GM18502 (cell line): ENCODE data around the gene MFAP4.
"Not testable (repeated sequence)": the region's sequence is repeated elsewhere in the genome, so short reads cannot be mapped to it uniquely, and the experiment has no call there.

ENCODE experiments used
- ATAC-seq: cut with Tn5 transposase; IDR thresholded peaks from one replicate; pipeline ENCODE4 v1.9.1; 2021; ENCODE audit warnings: mild to moderate bottlenecking; ENCODE audit not compliant: unreplicated experiment, poor library complexity

MFAP4 gene

DNA sequence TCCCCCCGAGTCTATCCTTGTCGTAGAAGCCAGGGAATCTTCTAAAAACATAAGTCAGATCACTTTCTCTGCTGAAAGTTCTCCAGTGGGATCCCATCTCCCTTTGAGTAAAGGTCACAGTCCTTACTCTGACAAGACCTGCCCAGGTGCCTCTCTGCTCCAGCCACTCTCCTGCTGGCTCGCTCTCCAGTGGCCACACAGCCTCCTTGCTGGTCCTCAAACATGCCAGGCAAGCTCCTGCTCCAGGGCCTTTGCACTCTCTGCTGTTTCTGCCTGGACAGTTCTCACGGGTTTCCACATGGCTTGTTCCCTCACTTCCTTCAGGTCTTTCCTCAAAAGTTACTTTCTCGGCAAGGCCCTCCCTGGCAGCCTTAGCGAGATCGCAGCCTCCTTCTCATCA lies 27.8 kb downstream of the MFAP4 start:
- no peak for ATAC-seq

DNA sequence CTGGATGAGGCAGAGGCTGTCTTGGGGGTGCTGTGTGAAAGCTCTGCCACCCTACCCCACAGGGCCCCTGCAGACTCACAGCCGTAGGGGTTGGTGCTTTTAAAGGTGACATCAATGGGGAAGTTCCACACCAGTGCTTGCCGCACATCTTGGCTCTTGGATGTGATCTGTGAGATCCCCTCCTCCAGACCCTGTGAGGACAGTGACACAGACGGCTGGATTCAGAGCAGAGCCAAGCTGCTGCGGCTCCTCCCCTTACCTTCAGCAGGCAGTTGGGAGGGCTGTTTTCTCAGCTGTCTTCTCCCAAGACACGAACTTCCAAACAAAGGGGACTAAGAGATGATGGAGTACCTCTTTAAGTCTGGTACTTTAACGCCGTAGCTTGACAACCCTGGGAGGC lies 29.2 kb downstream of the MFAP4 start:
- no peak for ATAC-seq

DNA sequence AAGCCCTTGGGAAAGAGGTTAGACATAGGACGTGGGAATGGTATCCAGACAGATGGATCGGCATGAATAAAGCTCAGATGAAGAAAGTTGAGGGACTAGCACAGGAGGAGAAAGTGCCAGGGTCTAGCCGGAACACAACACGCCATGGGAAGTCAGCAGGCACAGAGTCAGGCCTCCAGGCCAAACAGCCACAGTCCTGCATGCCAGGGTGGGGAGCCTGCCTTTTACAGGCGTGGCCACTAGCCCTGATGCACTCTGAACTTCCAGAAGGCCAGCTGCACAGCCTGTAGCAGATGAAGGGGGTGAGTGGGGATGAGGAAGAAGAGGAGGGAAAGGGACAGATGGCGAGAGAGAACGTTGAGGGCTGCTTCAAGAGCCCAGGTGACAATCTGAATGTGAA lies 29.6 kb downstream of the MFAP4 start:
- ATAC-seq: no peak

DNA sequence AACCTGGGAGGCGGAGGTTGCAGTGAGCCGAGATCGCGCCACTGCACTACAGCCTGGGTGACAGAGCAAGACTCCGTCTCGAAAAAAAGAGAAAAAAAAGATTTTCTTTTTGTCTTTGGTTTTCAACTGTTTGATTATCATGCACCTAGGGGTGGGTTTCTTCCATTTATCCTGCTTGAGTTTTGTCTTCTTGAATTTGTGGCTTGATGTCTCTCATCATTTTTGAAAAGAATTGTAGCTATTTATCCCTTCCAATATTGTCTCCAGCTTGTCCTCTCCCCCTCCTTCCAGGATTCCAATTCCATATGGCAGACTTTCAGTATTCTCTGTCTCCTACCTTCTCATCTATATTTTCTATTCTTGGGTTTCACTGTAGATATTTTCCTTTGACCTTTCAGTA lies 32.2 kb downstream of the MFAP4 start:
- no peak for ATAC-seq

DNA sequence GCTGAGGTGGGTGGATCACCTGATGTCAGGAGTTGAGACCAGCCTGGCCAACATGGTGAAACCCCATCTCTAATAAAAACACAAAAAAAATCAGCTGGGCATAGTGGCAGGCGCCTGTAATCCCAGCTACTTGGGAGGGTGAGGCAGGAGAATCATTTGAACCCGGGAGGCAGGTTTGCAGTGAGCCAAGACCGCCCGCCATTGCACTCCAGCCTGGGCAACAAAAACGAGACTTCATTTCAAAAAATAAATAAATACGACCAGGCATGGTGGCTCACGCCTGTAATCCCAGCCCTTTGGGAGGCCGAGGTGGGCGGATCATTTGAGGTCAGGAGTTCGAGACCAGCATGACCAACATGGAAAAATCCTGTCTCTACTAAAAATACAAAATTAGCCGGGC lies 33.6 kb downstream of the MFAP4 start:
- ATAC-seq: not testable (repeated sequence)

DNA sequence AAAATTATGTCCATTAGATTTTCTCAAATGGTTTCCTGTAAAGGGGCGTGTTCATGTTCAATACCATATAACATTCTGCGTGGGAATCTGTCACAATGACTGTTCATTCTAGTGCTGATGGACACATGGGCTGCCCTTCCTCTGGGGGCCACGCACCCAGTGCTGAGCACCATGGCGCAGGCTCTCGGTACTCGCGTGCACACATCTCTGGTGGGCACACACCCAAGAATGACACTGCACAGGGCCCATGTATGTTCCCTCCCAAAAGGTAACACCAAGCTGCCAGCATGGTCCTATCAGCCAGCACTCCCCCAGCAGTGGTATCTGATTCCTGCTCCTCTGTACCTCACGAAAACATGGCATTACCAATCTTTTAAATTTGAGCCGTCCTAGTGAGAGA lies 38.2 kb downstream of the MFAP4 start:
- ATAC-seq: no peak

DNA sequence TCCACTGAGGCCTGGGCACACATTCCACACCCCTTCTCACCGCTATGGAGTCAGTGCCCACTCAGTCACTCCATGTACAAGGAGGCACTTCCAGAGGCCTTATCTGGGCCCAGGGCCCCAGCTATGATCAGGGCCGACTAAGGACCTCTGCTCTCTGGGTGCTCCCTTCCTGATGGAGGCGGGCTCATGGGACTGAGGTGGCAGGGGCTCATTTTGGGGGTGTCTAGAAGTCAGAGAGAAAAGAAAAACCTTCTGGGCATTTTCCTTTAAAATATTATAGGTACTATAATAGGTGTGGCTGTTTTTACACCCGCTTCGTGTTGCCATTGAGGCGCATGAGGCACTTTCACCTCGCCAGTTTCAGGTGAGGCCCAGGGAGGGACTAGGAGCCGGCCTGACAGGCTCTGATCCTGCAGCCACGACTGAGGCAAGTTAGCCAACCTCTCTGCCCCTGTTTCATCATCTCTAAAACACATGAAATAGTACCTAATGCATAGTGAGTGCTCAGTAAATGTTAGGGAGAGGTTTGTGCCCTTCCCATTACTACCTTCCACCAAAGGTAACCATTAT lies 38.8 kb downstream of the MFAP4 start:
- ATAC-seq: no peak

DNA sequence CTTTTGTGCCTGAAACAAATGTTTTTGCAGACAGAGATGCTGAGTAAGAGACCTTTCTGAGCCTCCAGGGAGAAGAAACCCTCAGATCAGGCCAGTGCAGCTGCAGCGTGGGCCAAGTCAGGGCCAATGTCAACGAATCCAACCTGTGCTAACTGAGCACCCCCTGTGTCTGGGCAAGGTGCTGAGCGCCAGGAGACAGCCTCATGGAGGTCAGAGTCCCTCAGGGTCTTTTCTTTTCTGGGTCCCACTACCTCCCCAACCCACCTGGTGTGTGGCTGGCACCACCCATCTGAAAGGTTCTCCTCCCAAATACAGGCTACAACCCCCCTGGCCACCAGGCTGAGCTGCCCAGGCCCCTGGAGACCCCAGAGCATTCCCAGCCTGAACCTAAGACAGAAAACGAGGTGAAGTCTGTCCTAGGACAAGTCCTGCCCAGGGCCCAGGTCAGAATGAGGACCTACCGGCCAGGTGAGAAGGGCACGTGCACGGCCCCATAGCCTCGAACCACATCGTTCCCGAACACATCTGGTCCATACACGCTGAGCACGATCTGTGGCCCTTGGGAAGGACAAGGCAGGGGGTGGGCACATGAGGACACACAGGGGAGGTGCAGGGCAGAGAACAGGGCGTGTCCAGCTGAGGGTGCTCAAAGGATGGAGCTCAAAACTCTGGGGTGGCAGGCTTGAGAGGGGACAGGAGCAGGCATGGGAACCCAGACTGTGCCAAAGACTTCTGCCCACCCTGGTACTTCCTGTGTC lies 39.5 kb downstream of the MFAP4 start:
- no peak for ATAC-seq

DNA sequence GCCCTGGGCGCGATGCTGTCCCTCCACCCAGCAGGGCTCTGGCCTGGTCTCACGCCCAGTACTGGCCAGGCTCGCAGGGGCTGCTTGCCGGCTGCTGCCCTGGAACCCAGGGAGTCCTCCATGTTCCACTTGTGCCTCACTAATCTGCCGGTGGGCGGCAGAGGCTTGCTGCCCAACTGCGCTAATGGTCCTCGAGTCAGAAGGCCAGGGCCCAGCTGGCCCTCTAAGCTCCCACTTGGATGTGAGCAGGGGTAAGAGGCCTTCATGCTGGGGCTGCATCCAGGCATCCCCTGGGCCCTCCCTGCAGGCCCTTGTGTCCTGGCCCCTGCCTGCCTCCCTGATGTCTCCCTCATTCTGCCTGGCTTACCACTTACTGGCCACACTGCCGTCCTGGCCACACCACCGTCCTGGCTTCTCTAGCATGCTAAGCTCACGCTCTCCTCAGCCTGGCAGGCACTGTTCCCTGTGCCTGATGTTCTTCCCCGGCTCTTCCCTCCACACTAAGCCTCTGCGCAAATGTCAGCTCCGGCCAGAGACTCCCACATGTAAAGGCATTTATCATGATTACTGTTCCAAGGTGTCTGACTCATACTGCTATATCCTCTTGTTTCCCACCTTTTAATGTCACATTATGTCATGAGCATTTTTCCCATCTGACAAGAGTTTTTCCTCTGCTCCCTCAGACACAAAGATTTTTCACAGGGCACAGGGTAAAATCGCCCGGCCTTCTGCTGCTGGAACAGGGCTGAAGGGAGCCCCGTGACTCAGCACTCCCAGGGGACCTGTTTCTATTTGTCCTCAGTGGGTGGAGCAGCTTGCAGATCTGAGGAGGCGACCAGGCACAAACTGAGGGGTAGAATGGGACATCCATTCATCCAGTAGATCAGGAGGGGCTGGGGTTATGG lies 40.4 kb downstream of the MFAP4 start:
- no peak for ATAC-seq

DNA sequence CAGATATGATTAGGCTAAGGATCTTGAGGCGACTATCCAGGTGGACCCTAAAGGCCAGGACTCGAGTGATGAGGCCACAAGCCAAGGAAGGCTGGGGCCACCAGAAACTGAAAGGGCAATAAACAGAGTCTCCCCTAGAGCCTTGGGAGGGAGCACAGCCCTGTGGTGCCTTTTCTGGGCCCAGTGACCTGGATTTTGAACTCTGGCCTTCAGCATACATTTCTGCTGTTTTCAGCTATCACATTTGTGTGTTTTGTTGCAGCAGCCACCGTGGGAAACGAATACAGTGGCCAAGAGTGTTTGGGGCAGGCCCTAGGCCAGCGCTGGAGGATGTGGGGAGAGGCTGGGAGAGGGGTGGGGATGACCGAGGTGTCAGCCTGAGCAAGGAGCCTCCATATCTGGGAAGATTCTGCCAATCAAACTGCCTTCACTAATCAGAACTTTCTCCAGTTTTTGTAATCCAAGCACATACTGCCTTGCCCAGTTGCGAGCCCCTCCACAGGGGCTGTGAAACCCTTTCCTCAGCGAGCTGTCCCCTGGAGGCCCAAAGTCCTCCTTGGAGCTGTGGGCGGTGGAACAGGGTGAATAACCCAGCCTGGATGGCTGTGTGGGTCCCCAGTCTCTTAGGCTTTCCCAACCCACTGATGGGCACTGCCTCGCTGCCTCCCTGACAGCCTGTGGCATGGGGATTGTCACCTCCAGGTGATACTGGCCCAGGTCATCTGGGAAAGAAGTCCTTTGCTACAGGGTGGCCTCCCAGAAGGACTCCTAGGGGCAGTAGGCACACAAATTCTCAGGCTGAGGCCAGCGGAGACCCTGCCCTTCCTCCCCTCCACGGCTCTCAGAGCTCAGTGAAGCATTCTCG lies 41.3 kb downstream of the MFAP4 start:
- ATAC-seq: no peak

DNA sequence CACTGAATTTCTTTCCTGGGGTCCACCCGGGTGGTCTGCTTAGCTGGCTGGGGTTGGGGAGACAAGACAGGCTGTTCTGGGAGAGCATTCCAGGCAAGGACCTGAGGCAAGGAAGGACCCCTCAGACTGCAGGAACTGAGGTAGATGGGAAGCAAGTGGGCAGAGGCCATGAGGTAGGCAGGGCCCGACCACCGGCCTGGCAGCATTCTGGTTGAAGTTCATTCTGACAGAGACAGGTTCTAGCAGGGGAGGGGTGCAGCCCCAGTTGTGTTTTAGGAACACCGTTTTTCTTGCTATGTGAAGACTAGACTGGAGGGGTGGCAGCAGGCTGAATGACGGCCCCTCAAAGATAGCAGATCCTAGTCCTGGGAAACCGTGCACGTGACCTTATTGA lies 41.9 kb downstream of the MFAP4 start:
- no peak for ATAC-seq

DNA sequence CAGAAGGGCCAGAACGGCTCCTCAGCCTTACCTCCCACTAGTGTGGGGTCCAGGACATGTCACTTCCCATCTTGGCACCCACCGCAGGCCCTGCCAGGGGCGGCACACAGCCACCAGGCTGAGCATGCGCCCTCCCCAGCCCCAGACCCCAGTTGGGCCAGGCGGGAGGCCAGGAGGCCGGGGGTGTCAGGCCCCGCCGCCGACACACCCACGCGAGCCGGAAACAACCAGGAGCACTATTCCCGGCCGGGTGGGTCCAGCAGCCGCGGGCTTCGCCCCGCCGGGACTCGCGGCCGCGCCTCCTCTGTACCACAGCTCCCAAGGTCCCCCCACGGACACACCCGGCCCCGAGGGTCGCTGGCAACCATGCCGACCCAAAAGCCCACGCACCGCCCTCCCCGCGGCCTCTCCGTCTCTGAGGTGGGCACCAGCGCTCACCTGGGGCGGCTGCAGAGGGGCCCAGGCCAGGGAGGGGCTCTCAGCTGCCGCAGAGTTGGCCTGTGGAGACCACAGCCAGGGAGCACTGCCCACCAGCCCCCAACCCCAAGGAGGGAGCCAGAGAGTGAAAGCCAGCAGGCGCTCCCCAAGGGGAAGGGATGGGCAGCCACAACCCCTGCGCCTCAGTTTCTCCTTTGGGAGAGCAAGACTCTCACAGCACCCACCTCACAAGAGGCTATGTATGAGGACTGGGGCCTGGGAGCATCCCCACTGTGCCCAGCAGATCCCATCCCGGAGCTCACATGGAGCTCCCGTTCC lies 42.5 kb downstream of the MFAP4 start:
- ATAC-seq: no peak

DNA sequence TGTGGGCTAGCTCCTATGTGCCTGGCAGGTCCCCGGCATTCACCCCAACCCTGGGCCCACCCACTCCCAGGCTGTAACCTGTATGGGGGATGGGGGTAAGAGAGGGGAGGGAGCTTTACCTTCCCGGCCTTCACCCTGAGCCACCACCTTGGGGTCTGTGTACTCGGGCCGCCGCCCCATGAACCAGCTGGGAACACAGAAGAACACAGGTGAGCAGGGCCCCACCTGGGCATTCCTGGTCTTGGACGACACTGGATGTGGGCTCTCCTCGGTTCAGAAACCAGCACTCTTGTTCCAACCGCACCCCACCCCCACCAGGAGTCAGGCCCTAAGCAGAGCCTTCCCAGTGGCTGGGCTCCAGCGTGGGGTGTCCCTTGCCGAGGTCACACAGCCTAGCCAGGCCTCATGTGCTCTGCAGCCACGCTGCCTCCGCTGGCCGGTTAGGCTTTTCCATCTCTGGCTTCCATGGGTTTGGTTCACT lies 43.3 kb downstream of the MFAP4 start:
- no peak for ATAC-seq

DNA sequence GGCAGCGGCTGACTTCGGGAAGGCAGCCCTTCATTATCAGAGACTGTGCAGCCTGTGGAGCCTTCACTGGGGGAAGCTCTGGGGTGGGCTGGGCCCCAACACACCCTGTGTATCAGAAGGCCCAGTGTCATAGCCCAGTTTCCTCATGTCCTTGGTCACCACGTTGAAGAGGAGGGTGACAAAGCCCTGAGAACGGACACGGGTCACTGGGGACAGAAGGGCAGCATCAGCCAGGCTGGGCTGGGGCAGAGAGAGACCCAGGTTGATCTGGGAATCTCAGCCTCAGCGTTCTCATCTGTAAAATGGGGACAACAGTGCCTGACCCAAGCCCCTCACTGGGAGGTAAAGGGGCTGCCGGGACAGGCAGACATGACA lies 43.7 kb downstream of the MFAP4 start:
- no peak for ATAC-seq

DNA sequence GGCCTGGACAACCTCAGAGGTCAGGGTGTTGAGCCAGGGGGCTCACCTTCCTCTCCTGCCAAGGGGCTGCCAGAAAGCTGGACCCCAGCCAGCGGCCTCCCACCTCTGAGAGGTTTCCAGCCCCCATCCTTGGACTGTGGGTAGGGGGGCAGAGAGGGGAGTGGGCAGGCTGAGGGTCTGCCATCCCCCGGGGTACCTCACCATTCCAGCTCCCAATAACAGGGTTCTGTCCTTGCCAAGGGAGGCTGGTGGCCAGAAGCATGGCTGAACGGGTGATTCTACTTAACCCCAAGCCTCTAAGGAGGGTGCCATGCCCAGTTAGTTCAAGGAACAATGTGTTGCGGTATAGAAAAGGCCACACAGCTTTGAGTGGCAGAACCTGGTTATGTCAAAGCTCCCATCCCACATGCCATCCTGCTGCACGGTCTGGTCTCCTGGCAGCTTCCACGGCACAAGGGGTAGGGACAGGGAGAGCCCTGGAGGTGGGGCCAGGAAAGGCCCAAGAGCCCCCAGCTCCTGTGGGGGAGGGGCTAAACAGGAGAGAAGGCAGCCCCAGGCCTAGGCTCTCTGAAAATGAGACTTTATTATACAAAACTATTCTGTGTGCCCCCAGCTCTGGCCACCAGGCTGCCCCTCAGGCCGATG lies 44.3 kb downstream of the MFAP4 start:
- ATAC-seq: no peak

DNA sequence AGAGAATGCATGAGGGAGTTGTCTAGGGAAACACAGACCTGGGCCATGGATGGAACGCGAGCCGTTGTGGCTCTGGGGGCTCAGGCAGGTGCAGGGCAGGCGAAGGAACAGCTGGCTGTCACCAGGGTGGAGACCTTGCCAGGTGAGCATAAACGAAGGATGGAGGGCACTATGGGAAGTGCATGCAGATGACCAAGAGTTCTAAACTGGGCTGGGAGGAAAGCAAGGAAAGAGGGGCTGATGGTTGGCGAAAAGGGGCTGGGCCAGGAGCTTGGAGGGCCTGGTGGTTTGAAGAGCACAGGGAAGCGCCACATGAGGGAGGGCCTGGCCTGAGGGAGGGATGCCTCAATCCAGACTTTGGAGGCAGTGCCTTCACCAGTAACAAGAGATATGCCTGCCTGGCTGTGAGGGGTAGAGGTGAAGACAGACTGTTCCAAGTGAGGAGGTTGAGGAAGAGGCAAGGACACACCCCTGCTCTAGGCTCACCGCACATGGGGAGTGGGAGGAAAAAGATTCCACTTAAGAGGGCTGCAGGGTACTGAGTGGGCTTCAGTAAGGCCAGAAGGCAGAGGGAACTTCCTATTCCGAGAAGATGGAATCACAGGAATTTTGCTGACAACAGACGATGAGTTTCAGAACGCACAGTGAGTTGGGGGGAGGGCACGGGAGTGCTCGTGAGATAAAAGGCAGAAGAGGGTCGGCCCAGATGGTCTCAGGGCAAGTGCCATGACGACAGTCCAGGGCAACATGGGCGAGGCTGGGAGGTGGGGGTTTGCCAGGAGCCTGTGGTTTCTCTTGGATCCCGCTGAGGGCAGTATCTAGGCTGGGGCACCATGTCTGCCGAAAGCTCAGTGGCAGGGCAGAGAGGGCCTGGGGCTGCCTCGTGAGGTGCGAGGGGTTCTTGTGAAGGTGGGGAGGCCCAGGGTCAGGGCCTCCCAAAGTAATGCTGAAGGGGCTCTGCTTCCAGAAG lies 45.1 kb downstream of the MFAP4 start:
- no peak for ATAC-seq

DNA sequence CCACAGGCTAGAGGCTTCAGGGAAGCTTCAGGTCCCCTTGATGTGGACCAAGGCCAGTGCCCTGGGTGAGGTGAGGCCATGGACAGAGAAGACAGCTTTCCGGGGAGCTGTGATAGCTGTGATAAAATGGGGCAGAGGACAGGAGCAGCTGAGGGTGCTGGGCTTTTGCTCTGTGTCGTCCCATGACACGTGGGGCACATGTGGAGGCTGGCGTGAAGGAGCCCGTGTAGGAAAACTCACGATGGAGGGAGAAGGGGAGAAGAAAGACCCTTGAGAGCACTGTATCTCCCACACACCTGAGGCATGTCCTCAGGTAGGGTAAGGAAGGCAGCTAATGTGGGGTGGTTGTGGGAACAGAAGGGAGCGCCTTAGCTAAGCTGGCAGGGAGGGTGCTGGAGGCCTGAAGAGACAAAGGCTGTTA lies 45.8 kb downstream of the MFAP4 start:
- ATAC-seq: no peak

DNA sequence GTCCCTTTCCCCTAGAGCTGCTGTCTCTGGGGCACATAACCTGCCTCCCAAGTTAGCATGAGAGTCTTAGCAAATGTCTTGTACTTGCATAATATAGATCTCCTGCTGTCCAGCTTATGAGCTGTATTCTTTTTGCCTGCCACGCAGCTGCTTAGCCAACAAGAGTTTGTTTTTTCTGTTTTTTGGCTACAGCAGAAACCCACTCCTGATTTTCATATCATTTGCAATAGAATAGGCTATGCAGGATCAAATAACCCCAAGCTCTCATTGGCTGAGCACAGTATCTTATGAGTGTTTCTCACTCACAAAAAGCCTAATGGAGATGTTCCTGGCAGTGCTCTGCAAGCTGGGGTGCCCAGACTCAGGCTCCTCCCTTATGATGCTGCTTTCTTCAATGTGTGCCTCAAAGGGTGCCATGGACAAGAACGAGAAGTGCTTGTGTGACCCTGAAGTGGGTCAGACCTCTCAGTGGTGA lies 47.6 kb downstream of the MFAP4 start:
- no peak for ATAC-seq
